Caco-2 (cell line): Measurements from ENCODE around the gene PABPC1L2A. TPM values are rescaled to one million over a fixed set of nuclear protein-coding genes. Genes with fewer than 3 reads are reported as not detected.
"Not testable (repeated sequence)": the region's sequence is repeated elsewhere in the genome, so short reads cannot be mapped to it uniquely, and the experiment has no call there.

Experiments
- BruUV-seq: library from RNA; stranded (reverse); fragments of 400-500 nt; replicated peaks from 2 replicates; lab custom pipeline; 2021; lab: Mats Ljungman, UMichigan
- CTCF ChIA-PET: fragments of 300-600 bp; sonication (Branson Sonifier 250); formaldehyde crosslinking; loops from one replicate; lab custom pipeline; 2022; ENCODE audit warnings: antibody characterized with exemption; lab: Charles Lee
- POLR2A ChIA-PET: fragments of 300-600 bp; sonication (Branson Sonifier 250); formaldehyde crosslinking; loops from one replicate; lab custom pipeline; 2022; ENCODE audit warnings: antibody characterized with exemption; lab: Charles Lee
- DNase-seq, 2 experiments: peaks; one replicate each; pipeline versions ENCODE4 v3.0.0 to v3.0.0-alpha.2; 2020 to 2022
- H3K27me3 ChIP-seq: replicated peaks from 2 replicates; pipeline ENCODE4 v1.6.0; 2011; ENCODE audit warnings: low read length; ENCODE audit not compliant: control insufficient read depth, insufficient read depth
- H3K36me3 ChIP-seq: 2 replicates; pipeline ENCODE4 v1.5.1; 2011; ENCODE audit warnings: low read length; ENCODE audit not compliant: control insufficient read depth, insufficient read depth
- H3K4me1 ChIP-seq: fragments of 250-450 bp; sonication (Bioruptor Pico); 2 replicates; pipeline ENCODE4 v1.5.1; 2020; ENCODE audit warnings: mild to moderate bottlenecking
- H3K4me3 ChIP-seq: 2 replicates; pipeline ENCODE4 v1.5.1; 2011; ENCODE audit warnings: low read depth, mild to moderate bottlenecking, control low read depth, low read length
- H3K9me3 ChIP-seq: fragments of 250-450 bp; sonication (Bioruptor Pico); 2 replicates; pipeline ENCODE4 v1.5.1; 2020; ENCODE audit warnings: mild to moderate bottlenecking, moderate library complexity
- H3K27ac Mint-ChIP-seq: one replicate; pipeline ENCODE4 v1.8.0; 2022; ENCODE audit warnings: mixed read lengths; ENCODE audit not compliant: unreplicated experiment
- H3K27me3 Mint-ChIP-seq: one replicate; pipeline ENCODE4 v1.8.0; 2022; ENCODE audit warnings: mixed read lengths; ENCODE audit not compliant: insufficient read depth, unreplicated experiment
- H3K36me3 Mint-ChIP-seq: one replicate; pipeline ENCODE4 v1.8.0; 2022; ENCODE audit warnings: mild to moderate bottlenecking, mixed read lengths; ENCODE audit not compliant: insufficient read depth, unreplicated experiment
- H3K4me1 Mint-ChIP-seq: one replicate; pipeline ENCODE4 v1.8.0; 2022; ENCODE audit warnings: low read depth, mixed read lengths; ENCODE audit not compliant: unreplicated experiment
- H3K4me3 Mint-ChIP-seq: one replicate; pipeline ENCODE4 v1.8.0; 2022; ENCODE audit warnings: mild to moderate bottlenecking, moderate library complexity, mixed read lengths; ENCODE audit not compliant: unreplicated experiment
- H3K9me3 Mint-ChIP-seq: one replicate; pipeline ENCODE4 v1.8.0; 2022; ENCODE audit warnings: mixed read lengths; ENCODE audit not compliant: unreplicated experiment
- CTCF ChIP-seq, 2 experiments: fragments of 200-600 bp in 1 of 2; IDR thresholded peaks; 1 replicate in 1 of 2; 2 replicates in 1 of 2; pipeline versions ENCODE4 v1.5.1 to v1.8.0; 2011 to 2022; ENCODE audit warnings: antibody characterized with exemption in 1 of 2, control low read depth in 1 of 2, inconsistent platforms in 1 of 2, low read depth in 1 of 2, low read length in 1 of 2, mild to moderate bottlenecking in 1 of 2, moderate library complexity in 1 of 2; ENCODE audit not compliant: insufficient read depth in 1 of 2, severe bottlenecking in 1 of 2, unreplicated experiment in 1 of 2
- intact Hi-C: fragments of 100-400 bp; cut with micrococcal nuclease; formaldehyde crosslinking; loops from one replicate; pipeline ENCODE4 v1.10.0; 2022; ENCODE audit not compliant: unreplicated experiment
- total RNA-seq: library from RNA; stranded (reverse); gene quantifications from 2 replicates; pipeline ENCODE4 v1.2.3, GENCODE V29; 2022

Gene PABPC1L2A
- total RNA-seq, 1 experiment from 2014 or later = not detected

- H3K4me1 Mint-ChIP-seq, H3K27me3 ChIP-seq, H3K4me1 ChIP-seq, BruUV-seq, H3K4me3 Mint-ChIP-seq, POLR2A ChIA-PET, CTCF ChIA-PET, H3K9me3 Mint-ChIP-seq, H3K27ac Mint-ChIP-seq, H3K36me3 ChIP-seq, H3K36me3 Mint-ChIP-seq, DNase-seq, H3K27me3 Mint-ChIP-seq, H3K4me3 ChIP-seq, H3K9me3 ChIP-seq: not testable (repeated sequence)
- intact Hi-C loops = loop anchor here (10.0 kb wide), 1 partner anchor 185 kb away; no protein-coding TSS in a partner anchor
Observed at GRCh38 chrX:73079884-73080283, 572 bp upstream of the PABPC1L2A start.

- H3K27me3 Mint-ChIP-seq, H3K4me3 Mint-ChIP-seq, DNase-seq, H3K4me3 ChIP-seq, BruUV-seq, H3K4me1 ChIP-seq, intact Hi-C loops, H3K27ac Mint-ChIP-seq, CTCF ChIA-PET, H3K9me3 Mint-ChIP-seq, POLR2A ChIA-PET, H3K36me3 ChIP-seq, H3K36me3 Mint-ChIP-seq, H3K9me3 ChIP-seq, H3K27me3 ChIP-seq, H3K4me1 Mint-ChIP-seq: not testable (repeated sequence)
Observed at GRCh38 chrX:73078597-73078996, 715 bp downstream of the PABPC1L2A start.

GRCh38 chrX:73076838-73077237, 2.5 kb downstream of the PABPC1L2A start:
- no peak overlapping the region for H3K4me3 Mint-ChIP-seq
- intact Hi-C loops = no loop called here
- BruUV-seq = no TSS peak
- H3K27me3 Mint-ChIP-seq = no peaks in the 10 kb centered on the region
- H3K36me3 ChIP-seq = no peaks in the 10 kb centered on the region
- H3K27ac Mint-ChIP-seq = no peak overlapping the region
- DNase-seq = no peak
- no peaks in the 10 kb centered on the region for H3K27me3 ChIP-seq
- no peak for TF ChIP-seq CTCF (IDR thresholded peaks at IDR 0.05; ENCODE audit: insufficient read depth in 1 of 2, low read depth in 1 of 2, low read length in 1 of 2, severe bottlenecking in 1 of 2, unreplicated experiment in 1 of 2)
- no peaks in the 10 kb centered on the region for H3K36me3 Mint-ChIP-seq
- no peaks in the 10 kb centered on the region for H3K9me3 ChIP-seq
- POLR2A ChIA-PET = no interaction called here
- H3K4me1 Mint-ChIP-seq = no peaks in the 10 kb centered on the region
- no peaks in the 10 kb centered on the region for H3K9me3 Mint-ChIP-seq
- CTCF ChIA-PET = no interaction called here
- H3K4me3 ChIP-seq = no peak overlapping the region
- no peaks in the 10 kb centered on the region for H3K4me1 ChIP-seq

- Histone ChIP-seq H3K4me1 (no peaks in the 10 kb centered on the region), H3K27me3 (no peaks in the 10 kb centered on the region), H3K4me3 (no peak overlapping the region), H3K36me3 (no peaks in the 10 kb centered on the region), H3K9me3 (no peaks in the 10 kb centered on the region)
- POLR2A ChIA-PET = no interaction called here
- intact Hi-C loops = no loop called here
- TF ChIP-seq CTCF (IDR thresholded peaks at IDR 0.05; ENCODE audit: insufficient read depth in 1 of 2, low read depth in 1 of 2, low read length in 1 of 2, severe bottlenecking in 1 of 2, unreplicated experiment in 1 of 2) = no peak
- CTCF ChIA-PET = no interaction called here
- Mint-ChIP-seq H3K27ac (no peak overlapping the region), H3K36me3 (no peaks in the 10 kb centered on the region), H3K27me3 (no peaks in the 10 kb centered on the region), H3K4me1 (no peaks in the 10 kb centered on the region), H3K4me3 (no peak overlapping the region), H3K9me3 (peaks cover 14% of the 10 kb centered on the region)
- DNase-seq = no peak
- no TSS peak for BruUV-seq
Observed at GRCh38 chrX:73069365-73070035, 9.8 kb downstream of the PABPC1L2A start.
